HG03354 (cell line): ENCODE results near the gene XCR1.

Experiments
- ATAC-seq: cut with Tn5 transposase; IDR thresholded peaks from one replicate; pipeline ENCODE4 v1.9.1; 2021; ENCODE audit warnings: mild to moderate bottlenecking; ENCODE audit not compliant: unreplicated experiment, poor library complexity, severe bottlenecking

The XCR1 gene

DNA sequence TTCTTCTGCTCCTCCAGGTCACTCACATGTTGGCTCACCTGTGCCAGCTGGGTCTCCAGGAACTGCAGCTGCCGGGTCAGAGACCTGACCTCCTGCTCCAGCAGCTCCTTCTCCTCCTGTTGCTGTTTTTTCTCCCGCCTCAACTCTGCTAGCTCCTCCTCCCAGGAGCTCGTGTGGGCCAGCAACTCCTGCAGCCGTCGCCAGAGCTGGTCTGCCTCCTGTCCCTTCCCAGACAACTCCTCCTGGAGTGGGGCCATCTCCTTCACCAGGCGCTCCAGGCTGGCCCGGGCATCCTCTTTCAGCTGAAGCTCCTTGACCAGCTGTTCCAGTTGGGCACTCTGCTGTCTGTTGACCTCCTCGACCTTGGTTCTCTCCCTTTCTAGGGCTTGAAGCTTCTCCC is 59.6 kb downstream of the XCR1 start:
- ATAC-seq: no peak
